ENCODE measurements around the gene PITPNC1.

- TF ChIP-seq CTCF (conservative IDR thresholded peaks at IDR 0.05 in 1 of 2, IDR thresholded peaks at IDR 0.05 in 1 of 2; ENCODE audit: extremely low read depth in 1 of 2, insufficient read depth in 1 of 2, low read depth in 1 of 2, low read length in 2 of 2) (no peak), EZH2 (IDR thresholded peaks at IDR 0.05; ENCODE audit: borderline replicate concordance, low read length) (no peak)
Observed at GRCh38 chr17:67375716-67376115, 1.4 kb upstream of the PITPNC1 start.
